Neural cell (in vitro differentiated cells): Measurements from ENCODE around the gene GFOD2. TPM values are rescaled to one million over a fixed set of nuclear protein-coding genes. Genes with fewer than 3 reads are reported as not detected.

Experiments used
- H2AFZ ChIP-seq: fragments of 200-600, 300-800 bp; sonication (generic), shearing (Covaris generic); 2 replicates; pipeline ENCODE4 v1.6.0; 2014; ENCODE audit warnings: low read depth, mild to moderate bottlenecking, antibody characterized with exemption, low read length, moderate library complexity
- H3F3A ChIP-seq: fragments of 200-600 bp; shearing (Covaris generic); 2 replicates; pipeline ENCODE4 v1.6.1; 2016; ENCODE audit warnings: mild to moderate bottlenecking, moderate library complexity, mixed read lengths, antibody characterized with exemption, low read length; ENCODE audit not compliant: insufficient read depth, poor library complexity, severe bottlenecking
- H3K27ac ChIP-seq: fragments of 200-600, 300-800 bp; sonication (generic), shearing (Covaris generic); 2 replicates; pipeline ENCODE4 v1.5.1; 2014; ENCODE audit warnings: mild to moderate bottlenecking, low read length, moderate library complexity
- H3K27me3 ChIP-seq: fragments of 300-800, 200-600 bp; sonication (generic), shearing (Covaris generic); 2 replicates; pipeline ENCODE4 v1.6.0; 2014; ENCODE audit warnings: mild to moderate bottlenecking, low read depth, low read length, moderate library complexity; ENCODE audit not compliant: insufficient read depth
- H3K36me3 ChIP-seq: fragments of 300-800, 200-600 bp; sonication (generic), shearing (Covaris generic); 2 replicates; pipeline ENCODE4 v1.5.1; 2014; ENCODE audit warnings: mild to moderate bottlenecking, antibody characterized with exemption, low read length, moderate library complexity; ENCODE audit not compliant: insufficient read depth
- H3K4me2 ChIP-seq: fragments of 300-800, 200-600 bp; sonication (generic), shearing (Covaris generic); 2 replicates; pipeline ENCODE4 v1.6.0; 2014; ENCODE audit warnings: mild to moderate bottlenecking, low read length
- H3K4me3 ChIP-seq: fragments of 300-800, 200-600 bp; sonication (generic), shearing (Covaris generic); 2 replicates; pipeline ENCODE4 v1.5.1; 2014; ENCODE audit warnings: mild to moderate bottlenecking, low read length, moderate library complexity
- H3K79me2 ChIP-seq: fragments of 200-600 bp; shearing (Covaris generic); replicated peaks from 2 replicates; pipeline ENCODE4 v1.6.0; 2014; ENCODE audit warnings: mild to moderate bottlenecking, low read length, moderate library complexity; ENCODE audit not compliant: insufficient read depth
- H3K9ac ChIP-seq: fragments of 300-800, 200-600 bp; sonication (generic), shearing (Covaris generic); 2 replicates; pipeline ENCODE4 v1.6.1; 2016; ENCODE audit warnings: mild to moderate bottlenecking, low read length, mixed read lengths
- H3K9me2 ChIP-seq: fragments of 200-600 bp; shearing (Covaris generic); 2 replicates; pipeline ENCODE4 v1.6.1; 2016; ENCODE audit warnings: mild to moderate bottlenecking, low read length, mixed read lengths; ENCODE audit not compliant: insufficient read depth
- H3K9me3 ChIP-seq: fragments of 200-600, 300-800 bp; sonication (generic), shearing (Covaris generic); 2 replicates; pipeline ENCODE4 v1.6.1; 2016; ENCODE audit warnings: mild to moderate bottlenecking, mixed run types, low read length, moderate library complexity, mixed read lengths
- H4K20me1 ChIP-seq: fragments of 200-600 bp; shearing (Covaris generic); 2 replicates; pipeline ENCODE4 v1.6.1; 2016; ENCODE audit warnings: mild to moderate bottlenecking, mixed run types; ENCODE audit not compliant: insufficient read depth
- EP300 ChIP-seq: fragments of 450-650 bp; conservative IDR thresholded peaks from 2 replicates; pipeline ENCODE4 v1.6.1; 2014; ENCODE audit warnings: antibody characterized with exemption, mild to moderate bottlenecking, moderate library complexity; ENCODE audit not compliant: poor library complexity, severe bottlenecking
- EZH2 ChIP-seq: fragments of 200-600, 300-800 bp; shearing (Covaris generic), sonication (generic); IDR thresholded peaks from 2 replicates; pipeline ENCODE4 v1.6.1; 2014; ENCODE audit warnings: antibody characterized with exemption, low read length, borderline replicate concordance, mild to moderate bottlenecking; ENCODE audit not compliant: insufficient read depth, poor library complexity, severe bottlenecking
- MXI1 ChIP-seq: fragments of 450-650 bp; conservative IDR thresholded peaks from 2 replicates; pipeline ENCODE4 v1.6.1; 2014; ENCODE audit warnings: antibody characterized with exemption, mild to moderate bottlenecking; ENCODE audit not compliant: poor library complexity, severe bottlenecking
- POLR2AphosphoS5 ChIP-seq: IDR thresholded peaks from 2 replicates; pipeline ENCODE4 v1.6.1; 2012
- RAD21 ChIP-seq: fragments of 450-650 bp; conservative IDR thresholded peaks from 2 replicates; pipeline ENCODE4 v1.6.1; 2014; ENCODE audit warnings: antibody characterized with exemption, mild to moderate bottlenecking, moderate library complexity
- SMC3 ChIP-seq: fragments of 450-650 bp; conservative IDR thresholded peaks from 2 replicates; pipeline ENCODE4 v1.6.1; 2014; ENCODE audit warnings: antibody characterized with exemption, mild to moderate bottlenecking, moderate library complexity; ENCODE audit not compliant: poor library complexity
- TAF1 ChIP-seq: IDR thresholded peaks from 2 replicates; pipeline ENCODE4 v1.6.1; 2012; ENCODE audit warnings: low read depth
- polyA plus RNA-seq: library from polyadenylated mRNA; depleted of rRNA; stranded (reverse); fragments of >200 nt; gene quantifications from 2 replicates; pipeline ENCODE4 v1.2.3, GENCODE V29; 2014
- TF ChIP-seq, protein P1 (sequence below): fragments of 450-650 bp; IDR thresholded peaks from 2 replicates; pipeline ENCODE4 v1.5.1; 2014; ENCODE audit warnings: antibody characterized with exemption, mild to moderate bottlenecking, moderate library complexity; ENCODE audit not compliant: poor library complexity, severe bottlenecking
- TF ChIP-seq, protein P2 (sequence below): IDR thresholded peaks from 2 replicates; pipeline ENCODE4 v1.6.1; 2012; ENCODE audit warnings: borderline replicate concordance

The GFOD2 gene
- polyA plus RNA-seq, 1 donor from 2014 or later: 88.4 TPM

DNA sequence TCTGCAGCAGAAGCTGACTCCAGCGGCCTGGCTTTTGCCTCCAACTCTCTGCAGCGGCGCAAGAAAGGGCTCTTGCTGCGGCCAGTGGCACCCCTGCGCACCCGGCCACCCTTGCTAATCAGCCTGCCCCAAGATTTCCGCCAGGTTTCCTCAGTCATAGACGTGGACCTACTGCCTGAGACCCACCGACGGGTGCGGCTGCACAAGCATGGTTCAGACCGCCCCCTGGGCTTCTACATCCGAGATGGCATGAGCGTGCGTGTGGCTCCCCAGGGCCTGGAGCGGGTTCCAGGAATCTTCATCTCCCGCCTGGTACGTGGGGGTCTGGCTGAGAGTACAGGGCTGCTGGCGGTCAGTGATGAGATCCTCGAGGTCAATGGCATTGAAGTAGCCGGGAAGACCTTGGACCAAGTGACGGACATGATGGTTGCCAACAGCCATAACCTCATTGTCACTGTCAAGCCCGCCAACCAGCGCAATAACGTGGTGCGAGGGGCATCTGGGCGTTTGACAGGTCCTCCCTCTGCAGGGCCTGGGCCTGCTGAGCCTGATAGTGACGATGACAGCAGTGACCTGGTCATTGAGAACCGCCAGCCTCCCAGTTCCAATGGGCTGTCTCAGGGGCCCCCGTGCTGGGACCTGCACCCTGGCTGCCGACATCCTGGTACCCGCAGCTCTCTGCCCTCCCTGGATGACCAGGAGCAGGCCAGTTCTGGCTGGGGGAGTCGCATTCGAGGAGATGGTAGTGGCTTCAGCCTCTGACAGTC lies 57.0 kb downstream of the GFOD2 start:
- Histone ChIP-seq H2AFZ (no peak overlapping the region), H3K9me3 (no peaks in the 10 kb centered on the region), H3K79me2 (peaks cover 15% of the 10 kb centered on the region), H4K20me1 (no peaks in the 10 kb centered on the region), H3K27ac (peak overlapping the region; percentile 97), H3K4me3 (peak overlapping the region; percentile 100), H3K27me3 (no peaks in the 10 kb centered on the region), H3K4me2 (peak overlapping the region; percentile 80), H3K9me2 (no peaks in the 10 kb centered on the region), H3F3A (no peaks in the 10 kb centered on the region), H3K9ac (peak overlapping the region; percentile 96), H3K36me3 (no peaks in the 10 kb centered on the region)
- TF ChIP-seq MXI1: no peak
- TF ChIP-seq EP300: no peak
- no peak for TF ChIP-seq POLR2AphosphoS5
- TF ChIP-seq TAF1: no peak
- TF ChIP-seq, protein P1, sequence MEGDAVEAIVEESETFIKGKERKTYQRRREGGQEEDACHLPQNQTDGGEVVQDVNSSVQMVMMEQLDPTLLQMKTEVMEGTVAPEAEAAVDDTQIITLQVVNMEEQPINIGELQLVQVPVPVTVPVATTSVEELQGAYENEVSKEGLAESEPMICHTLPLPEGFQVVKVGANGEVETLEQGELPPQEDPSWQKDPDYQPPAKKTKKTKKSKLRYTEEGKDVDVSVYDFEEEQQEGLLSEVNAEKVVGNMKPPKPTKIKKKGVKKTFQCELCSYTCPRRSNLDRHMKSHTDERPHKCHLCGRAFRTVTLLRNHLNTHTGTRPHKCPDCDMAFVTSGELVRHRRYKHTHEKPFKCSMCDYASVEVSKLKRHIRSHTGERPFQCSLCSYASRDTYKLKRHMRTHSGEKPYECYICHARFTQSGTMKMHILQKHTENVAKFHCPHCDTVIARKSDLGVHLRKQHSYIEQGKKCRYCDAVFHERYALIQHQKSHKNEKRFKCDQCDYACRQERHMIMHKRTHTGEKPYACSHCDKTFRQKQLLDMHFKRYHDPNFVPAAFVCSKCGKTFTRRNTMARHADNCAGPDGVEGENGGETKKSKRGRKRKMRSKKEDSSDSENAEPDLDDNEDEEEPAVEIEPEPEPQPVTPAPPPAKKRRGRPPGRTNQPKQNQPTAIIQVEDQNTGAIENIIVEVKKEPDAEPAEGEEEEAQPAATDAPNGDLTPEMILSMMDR: no peak
- no peak for TF ChIP-seq SMC3
- TF ChIP-seq EZH2: no peak
- TF ChIP-seq, protein P2, sequence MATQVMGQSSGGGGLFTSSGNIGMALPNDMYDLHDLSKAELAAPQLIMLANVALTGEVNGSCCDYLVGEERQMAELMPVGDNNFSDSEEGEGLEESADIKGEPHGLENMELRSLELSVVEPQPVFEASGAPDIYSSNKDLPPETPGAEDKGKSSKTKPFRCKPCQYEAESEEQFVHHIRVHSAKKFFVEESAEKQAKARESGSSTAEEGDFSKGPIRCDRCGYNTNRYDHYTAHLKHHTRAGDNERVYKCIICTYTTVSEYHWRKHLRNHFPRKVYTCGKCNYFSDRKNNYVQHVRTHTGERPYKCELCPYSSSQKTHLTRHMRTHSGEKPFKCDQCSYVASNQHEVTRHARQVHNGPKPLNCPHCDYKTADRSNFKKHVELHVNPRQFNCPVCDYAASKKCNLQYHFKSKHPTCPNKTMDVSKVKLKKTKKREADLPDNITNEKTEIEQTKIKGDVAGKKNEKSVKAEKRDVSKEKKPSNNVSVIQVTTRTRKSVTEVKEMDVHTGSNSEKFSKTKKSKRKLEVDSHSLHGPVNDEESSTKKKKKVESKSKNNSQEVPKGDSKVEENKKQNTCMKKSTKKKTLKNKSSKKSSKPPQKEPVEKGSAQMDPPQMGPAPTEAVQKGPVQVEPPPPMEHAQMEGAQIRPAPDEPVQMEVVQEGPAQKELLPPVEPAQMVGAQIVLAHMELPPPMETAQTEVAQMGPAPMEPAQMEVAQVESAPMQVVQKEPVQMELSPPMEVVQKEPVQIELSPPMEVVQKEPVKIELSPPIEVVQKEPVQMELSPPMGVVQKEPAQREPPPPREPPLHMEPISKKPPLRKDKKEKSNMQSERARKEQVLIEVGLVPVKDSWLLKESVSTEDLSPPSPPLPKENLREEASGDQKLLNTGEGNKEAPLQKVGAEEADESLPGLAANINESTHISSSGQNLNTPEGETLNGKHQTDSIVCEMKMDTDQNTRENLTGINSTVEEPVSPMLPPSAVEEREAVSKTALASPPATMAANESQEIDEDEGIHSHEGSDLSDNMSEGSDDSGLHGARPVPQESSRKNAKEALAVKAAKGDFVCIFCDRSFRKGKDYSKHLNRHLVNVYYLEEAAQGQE: no peak
- TF ChIP-seq RAD21: no peak

DNA sequence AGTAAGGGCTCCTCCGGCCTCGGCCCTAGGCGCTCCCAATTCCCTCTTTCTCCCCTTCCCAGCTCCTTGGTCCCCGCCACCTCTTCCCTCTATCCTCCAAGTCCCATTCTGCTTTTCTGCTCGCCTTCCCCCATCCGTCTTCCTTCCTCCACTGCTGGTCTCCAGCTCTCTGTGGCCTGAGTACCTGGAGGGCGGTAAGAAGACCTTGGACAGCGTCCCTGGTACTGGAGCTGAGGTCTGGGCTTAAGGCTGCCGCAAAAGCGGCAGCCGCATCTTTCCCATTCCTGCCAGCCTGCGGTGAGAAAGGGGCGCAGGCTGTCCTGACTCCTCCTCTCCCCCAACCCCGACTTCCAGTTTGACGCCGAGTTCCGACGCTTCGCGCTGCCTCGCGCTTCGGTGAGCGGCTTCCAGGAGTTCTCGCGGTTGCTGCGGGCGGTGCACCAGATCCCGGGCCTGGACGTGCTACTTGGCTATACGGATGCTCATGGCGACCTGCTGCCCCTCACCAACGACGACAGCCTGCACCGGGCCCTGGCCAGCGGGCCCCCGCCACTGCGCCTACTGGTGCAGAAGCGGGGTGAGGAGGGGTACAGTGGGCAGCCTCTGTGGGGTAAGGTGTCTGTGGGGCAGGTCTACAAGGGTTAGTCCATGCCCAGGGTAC lies 57.9 kb downstream of the GFOD2 start:
- TF ChIP-seq, protein P2: peak; percentile 52
- TF ChIP-seq, protein P1: peak; percentile 19
- TF ChIP-seq MXI1 (no peak), RAD21 (peak; percentile 11)
- no peaks in the 10 kb centered on the region for H3F3A ChIP-seq
- no peaks in the 10 kb centered on the region for H3K9me3 ChIP-seq
- H3K27ac ChIP-seq: peak overlapping the region; percentile 97
- H3K36me3 ChIP-seq: no peaks in the 10 kb centered on the region
- no peaks in the 10 kb centered on the region for H3K27me3 ChIP-seq
- peak overlapping the region; percentile 96 for H3K9ac ChIP-seq
- H4K20me1 ChIP-seq: no peaks in the 10 kb centered on the region
- H2AFZ ChIP-seq: peak overlapping the region; percentile 68
- peak overlapping the region; percentile 80 for H3K4me2 ChIP-seq
- H3K9me2 ChIP-seq: no peaks in the 10 kb centered on the region
- H3K79me2 ChIP-seq: peaks cover 15% of the 10 kb centered on the region
- peak overlapping the region; percentile 100 for H3K4me3 ChIP-seq
